H1 (cell line): Measurements from ENCODE around the gene BRSK2. TPM values are rescaled to one million over a fixed set of nuclear protein-coding genes. Genes with fewer than 3 reads are reported as not detected.

Experiments
- CTCF ChIA-PET: fragments of 300-600 bp; sonication (Branson Sonifier 250); formaldehyde crosslinking; loops from one replicate; lab custom pipeline; 2021; ENCODE audit not compliant: partially characterized antibody; lab: Charles Lee
- POLR2A ChIA-PET: fragments of 300-600 bp; sonication (Branson Sonifier 250); formaldehyde crosslinking; loops from one replicate; lab custom pipeline; 2021; ENCODE audit warnings: inconsistent platforms; ENCODE audit not compliant: partially characterized antibody; lab: Charles Lee
- DNase-seq, 2 experiments: peaks; one replicate each; pipeline versions ENCODE4 v3.0.0 to v3.0.0-alpha.2; 2010 to 2022; ENCODE audit warnings: low spot score in 2 of 2, low read depth in 1 of 2, mixed read lengths in 1 of 2
- FAIRE-seq: peaks from 2 replicates; lab custom pipeline; 2011; peaks lifted over from hg19 to GRCh38; lab: Jason Lieb, UNC
- H2AFZ ChIP-seq: 2 replicates; pipeline ENCODE4 v1.8.1; 2012; ENCODE audit warnings: low read length, inconsistent platforms
- H2AK5ac ChIP-seq: 2 replicates; pipeline ENCODE4 v1.6.1; 2013; ENCODE audit warnings: low read depth, low read length
- H2BK120ac ChIP-seq: replicated peaks from 2 replicates; pipeline ENCODE3; 2013; ENCODE audit warnings: low read depth, low read length, inconsistent platforms
- H2BK12ac ChIP-seq: 2 replicates; pipeline ENCODE4 v1.6.1; 2013; ENCODE audit warnings: low read depth, low read length
- H2BK15ac ChIP-seq: 2 replicates; pipeline ENCODE4 v1.6.1; 2013; ENCODE audit warnings: low read length
- H2BK20ac ChIP-seq: 2 replicates; pipeline ENCODE4 v1.6.1; 2013; ENCODE audit warnings: low read length
- H2BK5ac ChIP-seq: 2 replicates; pipeline ENCODE4 v1.6.1; 2013; ENCODE audit warnings: low read depth, low read length
- H3K14ac ChIP-seq: 2 replicates; pipeline ENCODE4 v1.6.1; 2013; ENCODE audit warnings: inconsistent platforms; ENCODE audit not compliant: insufficient read length
- H3K18ac ChIP-seq: 2 replicates; pipeline ENCODE4 v1.6.1; 2013; ENCODE audit warnings: low read length; ENCODE audit errors: extremely low read depth
- H3K23ac ChIP-seq: 2 replicates; pipeline ENCODE4 v1.6.1; 2013; ENCODE audit warnings: inconsistent platforms; ENCODE audit not compliant: insufficient read length
- H3K23me2 ChIP-seq: 2 replicates; pipeline ENCODE4 v1.6.1; 2013; ENCODE audit warnings: low read depth, low read length
- H3K27ac ChIP-seq: 2 replicates; pipeline ENCODE4 v1.6.1; 2011; ENCODE audit warnings: low read depth, low read length, inconsistent platforms
- H3K27me3 ChIP-seq, 4 experiments: replicated peaks in 1 of 4; 1 replicate in 1 of 4; 2 replicates in 3 of 4; pipeline versions ENCODE4 v1.6.1 to v1.8.1; 2011 to 2013; ENCODE audit warnings: low read length in 3 of 4, mild to moderate bottlenecking in 3 of 4, inconsistent platforms in 2 of 4, mixed read lengths in 2 of 4, moderate library complexity in 1 of 4; ENCODE audit not compliant: control insufficient read depth in 3 of 4, insufficient read depth in 3 of 4; ENCODE audit errors: extremely low read depth in 1 of 4
- H3K36me3 ChIP-seq, 4 experiments: 2 replicates each; pipeline versions ENCODE4 v1.6.1 to v1.8.1; 2011 to 2013; ENCODE audit warnings: mild to moderate bottlenecking in 4 of 4, low read length in 3 of 4, moderate library complexity in 2 of 4, control low read depth in 1 of 4, inconsistent platforms in 1 of 4; ENCODE audit not compliant: insufficient read depth in 4 of 4, control insufficient read depth in 2 of 4
- H3K4ac ChIP-seq: replicated peaks from 2 replicates; pipeline ENCODE3; 2013; ENCODE audit warnings: low read length, low read depth, mixed read lengths, inconsistent platforms; ENCODE audit not compliant: insufficient read length
- H3K4me1 ChIP-seq, 4 experiments: replicated peaks in 1 of 4; 1 replicate in 1 of 4; 2 replicates in 3 of 4; pipeline versions ENCODE4 v1.6.1 to v1.8.1; 2011 to 2013; ENCODE audit warnings: low read length in 3 of 4, inconsistent platforms in 2 of 4, mixed read lengths in 1 of 4; ENCODE audit not compliant: insufficient read depth in 4 of 4, control insufficient read depth in 3 of 4
- H3K4me2 ChIP-seq, 2 experiments: 2 replicates each; pipeline versions ENCODE4 v1.6.1 to v1.8.1; 2011 to 2013; ENCODE audit warnings: low read depth in 2 of 2, low read length in 2 of 2, control low read depth in 1 of 2, inconsistent platforms in 1 of 2, mild to moderate bottlenecking in 1 of 2; ENCODE audit not compliant: insufficient read depth in 1 of 2
- H3K4me3 ChIP-seq, 4 experiments: fragments of 200-600, 300-600 bp in 1 of 4; sonication (generic), shearing (Covaris generic), sonication (Bioruptor Twin) in 1 of 4; 2 replicates each; pipeline versions ENCODE4 v1.5.1 to v1.8.1; 2011 to 2016; ENCODE audit warnings: low read length in 4 of 4, low read depth in 3 of 4, control low read depth in 2 of 4, inconsistent platforms in 2 of 4, mild to moderate bottlenecking in 2 of 4, mixed read lengths in 1 of 4, moderate library complexity in 1 of 4; ENCODE audit not compliant: insufficient read depth in 2 of 4; ENCODE audit errors: extremely low read depth in 1 of 4
- H3K56ac ChIP-seq: replicated peaks from 2 replicates; pipeline ENCODE3; 2013; ENCODE audit warnings: low read depth, mild to moderate bottlenecking, mixed read lengths, low read length, inconsistent platforms; ENCODE audit not compliant: insufficient read length
- H3K79me1 ChIP-seq: 2 replicates; pipeline ENCODE4 v1.6.1; 2013; ENCODE audit warnings: low read depth, low read length, control low read depth
- H3K79me2 ChIP-seq, 2 experiments: 2 replicates each; pipeline versions ENCODE4 v1.6.1 to v1.8.1; 2012 to 2013; ENCODE audit warnings: low read length in 2 of 2, mild to moderate bottlenecking in 2 of 2, inconsistent platforms in 1 of 2; ENCODE audit not compliant: insufficient read depth in 2 of 2, control insufficient read depth in 1 of 2
- H3K9ac ChIP-seq, 4 experiments: replicated peaks in 1 of 4; 1 replicate in 1 of 4; 2 replicates in 3 of 4; pipeline versions ENCODE4 v1.6.1 to v1.8.1; 2011 to 2013; ENCODE audit warnings: low read depth in 3 of 4, low read length in 3 of 4, control low read depth in 2 of 4, mild to moderate bottlenecking in 2 of 4, moderate library complexity in 2 of 4, inconsistent platforms in 1 of 4; ENCODE audit errors: extremely low read depth in 1 of 4
- H3K9me3 ChIP-seq, 2 experiments: 2 replicates each; pipeline versions ENCODE4 v1.6.1 to v1.8.1; 2012 to 2013; ENCODE audit warnings: mild to moderate bottlenecking in 2 of 2, moderate library complexity in 2 of 2, control low read depth in 1 of 2, inconsistent platforms in 1 of 2, low read depth in 1 of 2, low read length in 1 of 2, mixed read lengths in 1 of 2; ENCODE audit not compliant: insufficient read depth in 2 of 2
- H4K20me1 ChIP-seq, 2 experiments: replicated peaks in 1 of 2; 2 replicates each; pipeline versions ENCODE3 to v1.8.1; 2011 to 2013; ENCODE audit warnings: inconsistent platforms in 2 of 2, low read length in 2 of 2, mild to moderate bottlenecking in 1 of 2; ENCODE audit not compliant: insufficient read depth in 2 of 2, control insufficient read depth in 1 of 2
- H4K5ac ChIP-seq: 2 replicates; pipeline ENCODE4 v1.6.1; 2013; ENCODE audit warnings: low read length, low read depth, mixed read lengths, inconsistent platforms; ENCODE audit not compliant: insufficient read length
- H4K8ac ChIP-seq: 2 replicates; pipeline ENCODE4 v1.8.0; 2013; ENCODE audit warnings: mild to moderate bottlenecking, moderate library complexity, low read length, inconsistent platforms; ENCODE audit not compliant: insufficient read depth; ENCODE audit errors: extremely low read depth
- H4K91ac ChIP-seq: replicated peaks from 2 replicates; pipeline ENCODE3; 2013; ENCODE audit warnings: low read length, mixed read lengths, inconsistent platforms; ENCODE audit not compliant: insufficient read length
- ATF2 ChIP-seq: IDR thresholded peaks from 2 replicates; pipeline ENCODE4 v1.6.1; 2012; ENCODE audit warnings: low read length, inconsistent platforms
- BACH1 ChIP-seq: IDR thresholded peaks from 2 replicates; pipeline ENCODE4 v1.6.1; 2012; ENCODE audit warnings: low read length, improper control_type of control experiment
- BCL11A ChIP-seq, 2 experiments: IDR thresholded peaks; one replicate each; pipeline ENCODE4 v1.6.1; 2011; ENCODE audit warnings: low read depth in 2 of 2, low read length in 2 of 2, mild to moderate bottlenecking in 2 of 2
- EGR1 ChIP-seq: IDR thresholded peaks from 2 replicates; pipeline ENCODE4 v1.6.1; 2011; ENCODE audit warnings: low read depth, low read length, borderline replicate concordance
- FOSL1 ChIP-seq: IDR thresholded peaks from 2 replicates; pipeline ENCODE4 v1.6.1; 2011; ENCODE audit warnings: mild to moderate bottlenecking, low read depth, low read length, moderate library complexity; ENCODE audit not compliant: insufficient read depth
- JUN ChIP-seq: IDR thresholded peaks from 2 replicates; pipeline ENCODE4 v1.6.1; 2011; ENCODE audit warnings: low read depth, mild to moderate bottlenecking, improper control_type of control experiment, low read length
- WGBS, 2 experiments: shearing (Covaris generic) in 1 of 2; methylation state at CpG; one replicate each; pipeline versions ENCODE4 v1.1.6 to v1.1.7; 2013 to 2015; ENCODE audit warnings: low lambda C conversion rate in 2 of 2, mixed read lengths in 2 of 2, inconsistent platforms in 1 of 2, low coverage in 1 of 2, missing lambda C conversion rate in 1 of 2; ENCODE audit not compliant: insufficient replicate concordance in 2 of 2, insufficient coverage in 1 of 2, insufficient read length in 1 of 2; ENCODE audit errors: extremely low coverage in 1 of 2, missing lambda C conversion rate in 1 of 2; 5-methylcytosine and 5-hydroxymethylcytosine counted together
- polyA plus RNA-seq, 7 experiments: library from polyadenylated mRNA; depleted of rRNA in 3 of 7; stranded (reverse) in 5 of 7; unstranded in 2 of 7; fragments of >200 nt in 5 of 7; fragments of 200-250 nt in 2 of 7; gene quantifications; 1 replicate in 5 of 7; 2 replicates in 1 of 7; 4 replicates in 1 of 7; pipeline versions ENCODE4 v1.2.1 to v1.2.3, GENCODE V29; 2011 to 2013; ENCODE audit warnings: missing spikeins in 2 of 7, mixed read lengths in 2 of 7
- total RNA-seq: library from RNA; stranded (reverse); fragmentation: NEBNext Ultra II Directional; extraction: Animal tissue kit (Norgen Biotek cat#: 25700); gene quantifications from 2 replicates; pipeline ENCODE4 v1.2.1, GENCODE V29; 2021

Gene BRSK2
- total and polyA plus RNA-seq, 2 of the 8 experiments (the other 6 are each of a cell fraction or from before 2014, with no cell fraction given), result 17.3 to 27.1 TPM

GRCh38 chr11:1440496-1440895 lies 50.8 kb downstream of the BRSK2 start:
- no peak overlapping the region for H3K4ac ChIP-seq

More at GRCh38 chr11:1440496-1440895, 50.8 kb downstream of the BRSK2 start:
- H3K79me1 ChIP-seq, result no peaks in the 10 kb centered on the region; the same call in 1 of the 2 replicates
- H3K18ac ChIP-seq, result no peak overlapping the region
- H4K5ac ChIP-seq, result no peak overlapping the region
- H3K27me3 ChIP-seq, result no peaks in the 10 kb centered on the region
- H4K20me1 ChIP-seq, result peaks cover 6 to 18% of the 10 kb centered on the region in 2 experiments
- H2BK12ac ChIP-seq, result no peak overlapping the region
- no peak overlapping the region for H3K56ac ChIP-seq
- H2BK5ac ChIP-seq, result no peak overlapping the region
- H2BK20ac ChIP-seq, result no peak overlapping the region
- H3K14ac ChIP-seq, result no peak overlapping the region
- no peaks in the 10 kb centered on the region for H3K23me2 ChIP-seq
- CTCF ChIA-PET, result interaction anchor here (0.6 to 0.9 kb wide), 4 partner anchors 19 to 854 kb away, joined by 3 to 4 read pairs (median 3); no protein-coding TSS in a partner anchor
- FAIRE-seq (no peak), DNase-seq (no peak)
- H4K8ac ChIP-seq, result no peak overlapping the region
- H3K4me2 ChIP-seq, result no peak overlapping the region
- H2AFZ ChIP-seq, result no peak overlapping the region
- no peaks in the 10 kb centered on the region for H3K79me2 ChIP-seq
- H2BK120ac ChIP-seq, result no peak overlapping the region
- no peak overlapping the region for H3K9ac ChIP-seq
- no peak overlapping the region for H3K27ac ChIP-seq
- POLR2A ChIA-PET, result no interaction called here
- H3K4me1 ChIP-seq, result peaks cover 0 to 15% (median 9%) of the 10 kb centered on the region in 4 experiments; a peak in 6 of 7 replicates
- H2BK15ac ChIP-seq, result no peak overlapping the region
- TF ChIP-seq BACH1 (no peak), FOSL1 (no peak), JUN (no peak), ATF2 (no peak), BCL11A (IDR thresholded peaks at IDR 0.05; ENCODE audit: low read depth in 2 of 2, low read length in 2 of 2) (no peak), EGR1 (no peak)
- WGBS, 2 experiments, result 69% methylated on average over 2 of the region's 12 CpGs; no CpG with 5 or more reads in 1 of the 2 experiments
- peaks cover 0 to 18% (median 2%) of the 10 kb centered on the region in 4 experiments; a peak in 4 of 8 replicates for H3K36me3 ChIP-seq
- no peak overlapping the region for H3K4me3 ChIP-seq
- H4K91ac ChIP-seq, result no peak overlapping the region
- no peaks in the 10 kb centered on the region for H3K9me3 ChIP-seq
- H2AK5ac ChIP-seq, result no peak overlapping the region
- no peak overlapping the region for H3K23ac ChIP-seq
